Occipital lobe (tissue), 2 donors: Measurements from ENCODE around the gene GNAO1. TPM values are rescaled to one million over a fixed set of nuclear protein-coding genes. Genes with fewer than 3 reads are reported as not detected.

ENCODE experiments used
- DNase-seq: peaks from one replicate; lab custom pipeline; 2025; lab: John Stamatoyannopoulos, UW
- total RNA-seq: library from RNA; depleted of rRNA; stranded (reverse); fragments of >200 nt; gene quantifications from one replicate; pipeline ENCODE4 v1.2.3, GENCODE V29; 2014

GNAO1 gene
- total RNA-seq, 1 donor from 2014 or later = 48.0 TPM

DNA sequence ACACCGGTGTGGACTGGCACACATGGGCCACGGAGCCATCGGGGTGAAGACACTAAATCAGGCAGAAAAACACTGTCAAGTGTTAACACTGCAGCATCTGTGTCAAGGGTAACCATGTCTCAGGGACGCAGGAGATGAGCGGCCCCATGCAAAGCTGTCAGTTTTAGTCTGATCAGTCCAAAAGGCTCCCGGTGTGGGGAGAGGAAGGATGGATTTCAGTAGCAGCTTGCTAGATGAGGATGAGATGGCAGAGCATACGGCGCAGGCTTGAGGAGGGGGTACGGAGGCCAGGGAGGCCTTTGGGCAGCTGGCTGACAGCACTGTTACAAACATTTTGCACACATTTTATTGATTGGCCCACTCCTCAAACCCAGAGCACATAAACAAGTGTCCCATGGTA lies 98.1 kb downstream of the GNAO1 start:
- DNase-seq = no peak

- DNase-seq = no peak
These were observed 98.6 kb downstream of the GNAO1 start for GRCh38 chr16:56289862-56290261.

DNA sequence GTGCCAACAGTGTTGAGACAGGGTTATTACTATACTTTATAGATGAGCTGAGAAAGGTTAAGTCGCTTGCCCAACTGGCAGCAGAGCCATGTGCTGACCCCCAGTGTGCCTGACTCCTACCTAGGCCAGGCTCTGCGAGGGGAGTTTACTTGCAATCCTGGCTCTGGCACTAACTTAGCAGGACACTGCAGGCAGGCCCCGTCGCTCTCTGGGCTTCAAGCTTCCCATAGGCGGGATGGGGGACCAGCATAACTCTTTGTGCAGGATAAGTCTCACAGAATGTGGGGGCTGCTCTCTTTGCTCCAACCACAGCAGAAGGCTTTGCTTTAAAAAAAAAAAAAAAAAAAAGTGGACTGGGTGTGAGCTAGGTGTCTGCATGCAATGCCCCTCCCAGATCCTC lies 102.7 kb downstream of the GNAO1 start:
- DNase-seq = no peak

GRCh38 chr16:56294579-56294978 lies 103.3 kb downstream of the GNAO1 start:
- DNase-seq = no peak

DNA sequence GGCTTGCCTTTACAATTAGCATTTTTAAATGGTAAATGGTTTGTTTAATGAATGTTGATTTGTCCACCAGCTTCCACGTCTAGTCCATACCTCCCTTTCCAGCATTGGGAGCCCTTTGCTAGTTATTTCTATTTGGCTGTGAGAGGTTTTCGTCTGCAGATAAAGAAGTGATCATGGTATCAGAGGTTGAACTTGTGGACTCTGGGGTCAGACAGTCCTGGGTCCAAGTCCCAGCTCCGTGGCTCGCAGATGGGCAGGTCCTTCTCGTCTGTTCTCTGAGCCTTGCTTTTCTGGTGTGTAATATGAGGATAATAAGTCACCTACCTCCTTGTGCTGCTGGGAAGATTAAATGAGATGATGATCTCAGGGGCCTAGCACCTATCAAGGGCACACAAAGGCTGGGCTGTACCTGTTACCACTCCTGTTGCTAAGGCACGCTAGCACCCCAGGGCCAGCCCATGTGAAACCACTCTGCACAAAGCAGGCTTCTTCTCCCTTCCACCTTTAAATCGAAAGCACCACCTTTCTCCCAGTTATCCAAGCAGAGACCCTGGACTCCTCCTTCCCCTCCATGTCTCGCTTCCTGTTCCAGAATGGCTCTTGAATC lies 103.9 kb downstream of the GNAO1 start:
- no peak for DNase-seq

- no peak for DNase-seq
These were observed 104.6 kb downstream of the GNAO1 start for GRCh38 chr16:56295739-56296527.

GRCh38 chr16:56297684-56298083 lies 106.4 kb downstream of the GNAO1 start:
- DNase-seq = no peak

DNA sequence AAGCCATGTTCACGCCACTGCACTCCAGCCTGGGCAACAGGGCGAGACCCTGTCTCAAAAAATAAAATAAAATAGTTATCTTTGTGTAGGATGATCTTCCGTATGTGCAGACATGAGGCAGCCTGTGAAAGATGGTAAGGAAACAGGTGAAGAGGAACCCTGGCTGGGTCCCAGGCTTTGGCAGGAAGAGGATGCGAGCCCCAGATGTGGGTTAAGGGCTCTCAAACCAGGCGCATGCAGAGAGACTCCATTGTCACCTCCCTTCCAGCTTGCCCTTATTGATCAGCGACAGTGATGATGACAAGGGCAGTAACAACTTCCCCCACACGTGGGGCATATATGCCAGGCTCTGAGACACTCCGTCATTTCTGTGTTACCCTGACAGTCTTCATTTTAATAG lies 106.8 kb downstream of the GNAO1 start:
- no peak for DNase-seq

DNA sequence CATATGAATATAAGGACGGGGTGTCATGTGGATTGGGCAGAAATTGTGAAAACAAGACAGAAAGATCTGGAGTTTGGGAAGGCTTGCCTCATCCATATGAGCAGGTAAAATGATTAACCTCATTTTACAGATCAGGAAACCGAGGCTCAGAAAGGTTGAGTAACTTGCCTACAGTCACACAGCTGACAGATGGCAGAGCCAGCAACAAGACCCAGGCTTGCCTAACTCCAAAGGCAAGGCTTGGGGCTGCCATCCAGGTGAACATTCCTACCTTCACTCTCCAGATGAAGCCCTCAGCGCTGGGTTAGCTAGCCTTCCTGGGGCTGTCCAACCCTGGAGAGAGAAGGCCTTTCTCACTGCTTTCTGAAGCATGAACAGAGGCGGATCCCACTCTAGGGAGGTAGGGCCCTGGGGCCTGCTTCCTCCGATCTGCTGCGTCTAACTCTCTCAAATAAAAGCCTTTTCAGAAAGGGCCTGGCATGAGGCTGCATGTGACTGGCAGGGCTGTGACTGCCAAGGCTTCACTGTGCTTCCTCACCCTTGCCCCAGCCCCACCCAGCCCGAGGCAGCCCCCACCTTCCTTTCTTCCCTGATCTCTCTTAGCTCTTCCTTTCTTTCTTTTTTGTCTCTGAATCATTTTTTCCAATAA lies 107.8 kb downstream of the GNAO1 start:
- DNase-seq = peak; percentile 78

GRCh38 chr16:56300242-56300623 lies 108.9 kb downstream of the GNAO1 start:
- DNase-seq = no peak

GRCh38 chr16:56300891-56301850 lies 109.9 kb downstream of the GNAO1 start:
- peak; percentile 55 for DNase-seq

DNA sequence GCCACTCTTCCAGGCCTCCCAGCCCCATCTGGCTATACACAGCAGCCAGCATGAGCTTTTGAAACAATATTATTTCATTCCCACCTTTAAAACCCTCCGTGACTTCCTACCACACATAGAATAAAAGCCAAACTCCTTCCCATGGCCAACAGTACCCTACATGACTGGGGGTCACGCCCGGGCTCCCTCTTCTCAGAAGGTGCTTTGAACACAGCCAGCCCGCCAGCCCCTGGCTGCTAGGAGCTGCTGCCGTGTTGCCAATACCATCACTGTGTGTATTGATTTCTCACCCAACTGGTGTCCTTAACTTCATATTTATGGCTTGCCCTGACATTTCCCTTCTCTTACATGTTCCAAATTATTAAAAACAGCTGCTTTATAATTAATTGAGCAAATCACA lies 111.2 kb downstream of the GNAO1 start:
- DNase-seq = no peak

DNA sequence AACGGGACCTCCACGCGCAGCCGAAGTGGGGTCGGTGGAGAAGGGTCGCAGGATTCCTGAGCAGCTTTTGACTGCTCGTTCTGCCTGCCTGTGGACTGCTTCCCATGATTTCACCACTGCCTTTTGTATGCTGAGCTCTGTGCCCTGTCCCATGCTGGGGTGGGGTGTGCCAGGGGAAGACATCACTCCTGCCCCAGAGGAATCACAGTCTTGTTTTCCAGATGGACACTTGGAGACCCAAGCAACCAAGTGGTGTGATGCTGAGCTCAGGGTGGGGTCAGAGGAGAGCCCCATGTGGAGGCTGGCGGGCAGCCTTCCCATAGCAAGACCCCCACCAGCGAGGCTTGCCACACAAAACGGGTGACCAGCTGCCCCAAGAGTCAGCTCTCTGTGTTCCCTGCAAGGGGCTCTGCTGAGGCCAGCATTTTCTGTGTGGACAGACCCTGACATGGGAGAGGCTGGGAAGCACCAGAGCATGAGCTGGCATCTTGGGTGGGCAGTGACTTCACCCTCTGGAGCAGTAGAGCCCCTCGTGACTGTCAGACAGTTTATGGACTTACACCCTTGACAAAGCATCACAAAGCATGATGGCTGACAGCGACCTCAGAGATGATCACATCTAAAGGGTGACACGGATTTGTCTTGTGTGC lies 111.9 kb downstream of the GNAO1 start:
- no peak for DNase-seq

DNA sequence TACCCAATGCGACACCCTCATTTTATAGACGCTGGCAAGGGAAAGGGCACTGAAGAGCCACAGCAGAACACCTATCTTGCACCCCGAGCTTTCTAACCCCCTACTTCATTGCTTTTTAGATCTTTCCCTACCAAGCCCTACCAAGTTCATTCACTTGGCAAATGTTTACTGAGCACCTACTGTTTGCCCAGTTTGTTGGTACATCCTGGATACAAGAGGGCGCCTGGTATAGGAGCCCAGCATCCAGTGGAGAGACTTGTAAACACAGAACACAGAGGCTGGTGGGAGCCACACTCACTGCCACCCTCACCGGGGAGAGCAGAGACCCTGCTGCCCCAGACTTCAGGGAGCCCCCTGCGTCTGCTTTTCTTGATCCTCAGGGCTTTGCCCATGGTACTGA lies 112.6 kb downstream of the GNAO1 start:
- no peak for DNase-seq

DNA sequence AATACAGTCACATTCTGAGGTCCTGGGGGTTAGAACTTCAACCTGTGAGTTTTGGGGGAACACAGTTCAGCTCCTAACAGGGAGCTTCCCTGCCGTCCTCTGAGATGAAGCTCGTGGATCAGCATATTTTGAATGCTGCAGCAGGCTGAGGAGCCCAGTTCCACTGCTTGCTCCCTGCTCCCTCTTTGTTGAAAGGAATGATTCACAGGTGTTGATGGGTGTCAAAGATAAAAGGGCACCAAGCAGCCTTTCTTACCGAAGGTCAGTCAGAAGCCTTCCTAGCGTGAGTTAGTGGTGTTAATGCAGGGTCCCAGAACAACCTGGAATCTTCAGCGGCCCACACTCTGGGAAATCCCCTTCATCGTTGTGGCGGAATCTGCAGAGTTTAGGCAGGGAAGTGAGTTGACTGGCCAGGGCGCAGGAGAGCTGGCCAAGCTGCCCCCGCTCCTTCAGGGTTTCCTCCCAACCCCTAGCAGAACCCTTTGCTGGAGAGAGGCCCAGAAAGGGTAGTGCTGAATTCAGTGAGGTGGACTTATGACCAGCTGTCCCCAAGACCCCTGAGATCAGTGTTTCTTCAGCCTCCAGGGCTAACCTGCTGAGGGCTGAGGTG lies 114.8 kb downstream of the GNAO1 start:
- no peak for DNase-seq

DNA sequence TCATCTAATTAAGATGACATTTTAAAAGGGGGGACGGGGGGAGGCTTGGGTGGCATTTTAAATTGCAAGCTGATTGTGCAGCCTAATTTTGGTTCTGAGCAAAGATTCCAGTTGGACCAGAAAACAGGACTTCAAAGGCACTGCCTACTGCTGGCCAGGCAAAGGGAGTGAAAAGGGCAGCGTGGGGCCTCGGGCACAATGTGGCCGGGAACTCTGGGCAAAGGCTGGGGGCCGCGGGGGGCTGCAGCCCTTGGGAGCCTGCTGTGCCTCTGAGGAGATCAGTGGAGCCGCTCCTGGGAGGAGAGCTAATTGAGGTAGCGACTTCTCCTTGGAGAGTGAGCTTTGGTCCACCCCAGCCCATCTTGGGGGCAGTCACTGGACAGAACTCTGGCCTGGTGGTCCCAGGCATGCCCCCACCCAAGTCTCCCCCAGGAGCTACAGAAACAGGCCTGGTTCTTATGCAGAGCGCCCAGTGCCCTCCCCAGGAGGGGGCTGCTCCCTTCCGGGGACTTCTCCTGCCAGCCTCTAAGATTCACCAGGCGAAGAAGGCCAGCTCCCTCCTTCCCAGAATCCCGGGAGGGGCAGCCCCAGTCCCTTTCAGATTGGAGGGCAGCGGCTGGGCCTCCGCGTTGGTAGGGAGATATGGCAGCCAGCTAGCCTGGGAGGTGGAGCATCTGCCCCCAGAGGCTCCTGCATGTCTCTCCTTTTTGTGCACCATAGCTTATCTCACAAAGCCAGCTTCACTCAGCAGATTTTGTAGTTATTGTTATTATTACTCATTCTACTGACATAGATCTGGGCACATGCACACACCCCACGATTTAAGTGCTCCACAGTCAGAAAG lies 115.6 kb downstream of the GNAO1 start:
- no peak for DNase-seq

DNA sequence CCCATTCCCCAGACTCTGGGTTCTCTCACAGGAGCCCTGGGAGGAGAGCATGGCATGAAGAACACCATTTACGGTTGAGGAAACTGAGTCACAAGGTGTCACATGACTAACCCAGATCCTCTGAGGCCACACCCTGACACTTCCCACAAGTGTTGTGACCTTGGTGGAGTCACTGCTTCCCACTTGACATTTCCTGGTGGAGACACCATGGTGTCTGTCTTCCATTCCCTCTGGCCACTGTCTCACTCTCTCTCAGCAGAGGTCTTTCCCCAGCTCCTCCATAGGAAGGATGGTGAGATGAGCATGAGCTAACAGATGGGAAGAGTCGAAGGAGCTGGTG lies 116.2 kb downstream of the GNAO1 start:
- no peak for DNase-seq

GRCh38 chr16:56309008-56309407 lies 117.7 kb downstream of the GNAO1 start:
- no peak for DNase-seq

DNA sequence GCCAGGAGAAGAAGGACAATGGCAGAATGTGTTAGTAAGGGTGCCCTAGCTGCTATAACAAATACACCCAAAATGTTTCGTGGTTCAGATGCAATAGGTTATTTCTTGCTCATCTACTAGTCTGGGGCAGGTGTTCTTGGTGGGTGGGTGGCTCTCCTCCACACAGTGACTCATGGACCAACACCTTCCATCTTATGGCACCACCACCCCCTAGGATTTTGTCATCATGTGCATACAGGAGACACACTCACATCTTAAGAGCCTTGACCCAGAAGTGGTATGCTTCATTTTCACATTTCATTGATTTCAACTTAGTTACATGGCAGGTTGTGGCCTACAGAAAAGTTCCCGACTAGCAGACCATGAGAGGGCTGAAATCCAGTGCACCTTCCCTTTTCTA lies 119.4 kb downstream of the GNAO1 start:
- DNase-seq = no peak
